Ammon's horn (tissue), 1 donor: ENCODE data around the gene PITPNM2.

Experiments used
- DNase-seq: peaks from one replicate; pipeline ENCODE4 v3.0.0-alpha.2; 2016; ENCODE audit warnings: low spot score

Gene PITPNM2

DNA sequence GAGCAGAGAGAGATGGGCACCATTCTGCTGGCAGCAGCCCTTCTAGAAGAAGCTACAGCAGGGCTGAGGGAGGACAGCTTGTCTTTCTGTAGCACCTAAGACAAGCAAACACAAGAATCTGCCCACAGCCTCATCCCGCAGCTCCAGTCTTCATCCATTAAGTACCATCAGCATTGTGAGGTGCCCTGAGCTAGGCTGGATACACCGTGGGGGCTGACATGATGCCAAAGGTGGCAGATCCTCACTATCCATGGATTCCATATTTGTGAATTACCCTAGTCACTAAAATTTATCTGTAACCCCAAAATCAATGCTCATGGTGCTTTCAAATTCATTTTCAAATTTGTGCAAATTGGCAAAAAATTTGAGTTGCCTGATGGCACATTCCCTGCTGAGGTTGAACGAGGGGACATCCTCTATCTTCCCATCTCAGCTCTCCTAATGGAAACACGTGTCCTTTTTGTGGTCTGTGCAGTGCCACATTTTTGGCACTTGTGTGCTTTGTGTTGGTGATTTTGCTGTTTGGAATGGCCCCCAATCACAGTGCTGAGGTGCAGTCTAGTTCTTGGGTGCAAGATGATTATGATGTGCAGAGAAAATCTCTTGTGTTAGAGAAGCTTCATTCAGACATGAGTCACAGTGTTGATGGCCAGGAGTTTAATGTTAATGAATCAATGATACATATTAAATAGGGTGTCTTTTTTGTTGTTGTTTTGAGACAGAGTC lies 7.0 kb downstream of the PITPNM2 start:
- no peak for DNase-seq

DNA sequence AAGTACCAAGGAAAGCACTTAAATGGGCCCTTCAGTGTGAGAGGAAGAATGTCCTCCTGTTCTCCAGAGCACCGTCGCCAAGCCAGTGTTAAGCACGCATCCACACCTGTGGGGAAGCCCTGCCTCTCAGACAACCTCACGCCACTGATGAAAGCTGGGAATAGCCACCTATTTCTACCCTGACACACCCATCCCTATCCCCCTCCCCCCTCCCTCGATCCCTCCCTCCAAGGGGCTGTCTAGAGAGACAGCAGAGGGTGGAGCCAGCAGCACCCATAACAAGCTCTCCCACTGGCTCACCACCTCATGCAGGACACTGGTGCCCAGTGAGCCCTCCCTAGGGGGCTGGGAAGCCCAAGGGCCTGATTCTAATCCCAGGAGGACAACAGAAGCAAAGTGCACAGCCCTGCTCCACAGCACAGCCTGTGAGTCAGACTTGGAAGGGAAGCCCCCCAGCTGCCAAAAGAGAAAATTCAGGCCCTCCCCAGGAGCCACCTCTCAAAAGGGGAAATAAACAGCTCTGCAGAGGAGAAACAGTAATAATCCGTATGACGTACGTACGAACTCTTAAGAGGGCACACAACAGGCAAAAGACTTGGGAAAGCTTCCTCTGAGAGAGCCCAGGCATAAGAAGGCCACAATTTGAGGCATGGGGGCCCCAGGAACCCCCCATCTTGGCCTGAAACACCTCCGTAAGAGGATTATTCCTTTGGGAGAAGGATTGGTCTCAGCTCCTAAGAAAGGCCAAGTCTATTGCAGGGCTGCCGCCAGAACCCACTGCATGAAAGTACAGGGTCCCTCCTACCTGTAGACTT lies 7.8 kb downstream of the PITPNM2 start:
- no peak for DNase-seq

DNA sequence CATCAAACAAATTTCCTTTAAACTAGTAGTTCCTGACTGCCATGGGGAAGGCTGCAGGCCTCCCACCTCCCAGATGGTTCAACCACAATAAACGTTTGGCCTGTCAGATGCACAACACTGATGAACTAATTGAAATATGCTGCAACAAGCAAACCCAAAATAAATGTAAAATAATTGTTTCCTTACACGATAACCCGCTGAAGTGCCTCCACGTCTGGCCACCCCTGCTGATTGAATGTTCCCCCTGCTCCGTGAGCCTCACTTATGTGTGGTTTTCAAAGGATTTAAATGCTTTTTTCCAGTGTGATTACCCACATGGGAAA lies 8.4 kb downstream of the PITPNM2 start:
- DNase-seq = peak; percentile 61

DNA sequence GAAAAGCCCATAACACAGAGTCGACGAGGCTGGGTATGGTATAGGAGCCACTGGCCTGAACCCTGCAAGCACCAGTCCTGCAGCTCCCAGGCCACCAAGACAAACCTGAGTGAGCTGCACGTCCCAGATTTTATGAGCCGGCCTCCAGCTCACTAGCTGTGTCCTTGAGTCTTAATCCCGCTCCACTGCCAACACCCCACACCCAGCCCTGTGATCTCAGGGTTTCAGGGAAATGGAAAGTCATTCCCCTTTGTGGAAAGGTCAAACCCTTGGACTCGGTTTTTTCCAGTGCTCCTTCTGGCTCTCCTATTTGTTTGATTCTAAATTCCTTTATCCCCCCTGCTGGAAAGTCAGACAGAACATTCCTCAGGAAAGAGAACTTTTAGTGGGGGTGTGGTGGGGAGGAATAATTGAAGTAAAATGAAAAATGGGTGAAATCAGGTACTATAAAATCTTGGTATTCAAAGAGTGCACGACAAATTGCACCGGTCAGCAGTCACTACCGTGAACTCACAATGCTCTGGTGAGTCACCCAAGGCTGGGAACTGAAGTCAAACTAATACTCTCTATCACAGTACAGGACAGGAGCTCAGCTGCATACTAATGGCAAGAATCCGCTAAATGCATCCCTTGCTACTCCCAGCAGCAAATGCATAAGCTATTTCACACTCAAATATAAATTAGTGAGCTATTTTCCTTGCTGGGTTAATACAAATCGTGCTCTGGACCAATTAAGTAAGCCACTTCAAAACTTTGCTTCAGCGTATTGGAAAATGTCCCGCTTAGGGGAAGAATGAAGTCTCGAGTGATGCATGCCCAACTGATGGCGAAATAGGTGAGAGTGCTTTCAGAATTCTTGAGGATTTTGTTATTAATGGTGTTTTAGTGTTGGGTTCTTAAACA lies 9.0 kb downstream of the PITPNM2 start:
- DNase-seq = no peak

DNA sequence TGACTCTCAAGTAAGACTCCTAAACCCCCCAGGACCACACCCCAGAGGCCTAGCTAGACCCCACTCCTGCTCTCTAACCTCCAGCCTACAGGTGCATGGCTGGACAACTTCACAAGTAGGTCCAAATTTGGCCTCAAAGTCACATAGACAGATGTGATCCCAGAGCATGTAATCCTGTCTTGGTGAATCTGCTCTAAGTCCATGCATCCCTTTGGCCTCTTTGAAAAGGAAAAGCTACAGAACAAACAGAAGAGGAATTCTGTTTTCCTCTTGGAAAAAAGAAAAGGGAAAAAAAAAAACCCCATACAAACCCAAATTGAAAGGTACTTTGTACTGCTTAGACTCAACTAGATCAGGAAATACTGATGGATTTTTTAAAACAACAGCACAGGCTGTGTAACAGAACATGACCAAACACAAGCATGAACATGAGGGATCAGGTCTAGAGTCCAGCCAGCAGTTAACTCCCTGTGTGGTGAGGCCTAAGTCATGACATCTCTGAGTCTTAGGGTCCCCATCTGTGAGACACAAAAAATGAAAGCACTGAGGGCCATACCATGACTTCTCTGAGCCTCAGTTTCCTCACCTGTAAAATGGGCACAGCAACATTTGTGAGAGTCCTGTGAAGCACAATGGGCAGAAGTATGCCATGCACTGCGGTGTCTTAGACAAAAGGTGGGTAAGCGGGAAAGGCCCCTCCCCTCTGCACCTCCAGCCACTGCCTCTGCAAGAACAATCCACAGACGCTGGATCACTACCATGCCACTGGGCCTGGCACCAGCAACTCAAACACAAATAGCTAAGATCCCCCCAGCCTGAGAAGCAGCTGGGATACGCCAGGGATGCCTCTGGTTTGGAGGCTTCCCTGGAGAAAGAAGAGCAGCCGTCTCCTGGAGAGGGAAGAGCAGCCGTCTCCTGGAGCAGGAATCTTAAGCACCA lies 9.9 kb downstream of the PITPNM2 start:
- DNase-seq = no peak

DNA sequence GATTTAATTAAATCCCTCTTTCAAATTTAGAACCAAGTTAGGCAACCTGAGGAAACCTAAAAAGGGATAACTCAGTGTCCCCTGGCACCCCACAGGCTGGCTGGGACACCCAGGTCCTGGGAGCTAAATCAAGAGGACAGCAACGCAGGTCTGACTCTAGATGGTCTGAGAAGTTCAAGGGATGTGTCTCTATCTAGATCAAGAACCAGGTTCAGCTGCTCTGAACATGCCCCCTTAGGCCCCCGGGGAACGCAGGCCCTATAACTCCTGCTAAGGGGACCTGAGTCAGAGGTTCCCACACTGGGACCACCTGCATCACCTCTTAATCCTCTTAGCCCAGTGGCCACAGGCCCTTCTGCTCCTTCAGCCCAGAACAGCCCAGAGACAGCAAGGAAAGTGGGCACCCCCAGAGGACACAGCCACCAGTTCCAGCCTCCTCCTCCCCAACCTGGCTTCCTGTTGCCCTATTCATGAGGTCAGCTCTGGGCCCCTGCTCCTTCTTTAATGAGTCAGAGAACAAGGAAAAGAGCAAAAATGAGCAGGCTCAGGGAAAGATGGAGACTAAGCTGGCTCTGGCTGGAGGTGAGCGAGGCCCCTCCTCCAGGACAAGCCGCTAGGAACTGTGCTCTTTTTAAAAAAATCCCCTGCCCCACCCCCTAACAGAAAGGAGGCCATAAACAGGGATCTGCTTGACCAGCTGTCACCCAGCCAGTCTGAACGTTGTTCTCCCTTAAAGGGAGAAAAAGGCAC lies 10.8 kb downstream of the PITPNM2 start:
- no peak for DNase-seq

DNA sequence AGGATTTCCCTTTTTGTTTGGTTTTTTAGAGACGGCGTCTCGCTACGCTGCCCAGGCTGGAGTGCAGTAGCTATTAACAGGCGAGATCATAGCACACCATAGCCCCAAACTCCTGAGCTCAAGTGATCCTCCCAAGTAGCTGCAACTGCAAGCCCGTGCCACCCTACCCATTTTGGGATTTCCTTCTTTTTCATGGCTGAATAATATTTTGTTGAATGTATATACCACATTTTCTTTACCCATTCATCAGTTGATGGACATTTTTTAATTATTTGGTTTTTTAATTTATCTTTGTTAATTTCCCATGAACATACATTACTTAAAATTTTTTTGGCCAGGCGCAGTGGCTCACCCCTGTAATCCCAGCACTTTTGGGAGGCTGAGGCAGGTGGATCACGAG lies 15.2 kb downstream of the PITPNM2 start:
- DNase-seq = no peak

DNA sequence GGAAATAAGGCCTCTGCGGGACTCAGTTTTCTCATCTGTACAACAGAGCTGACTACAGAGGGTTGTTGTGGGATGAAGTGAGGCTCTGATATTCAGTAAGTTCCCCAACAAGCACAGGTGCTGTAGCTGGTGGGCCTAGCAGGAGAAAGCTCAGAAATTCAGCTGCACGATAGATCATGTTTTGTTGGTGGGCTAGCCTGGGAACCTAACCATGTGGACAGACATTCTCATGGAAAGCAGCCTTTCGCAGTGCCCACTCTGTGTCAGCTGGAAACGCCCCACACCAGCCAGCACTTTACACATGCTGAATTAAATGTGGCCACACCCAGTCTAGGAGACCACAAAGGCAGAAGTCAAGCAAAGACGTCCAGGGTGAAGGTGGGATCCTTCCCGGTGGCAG lies 16.1 kb downstream of the PITPNM2 start:
- no peak for DNase-seq

DNA sequence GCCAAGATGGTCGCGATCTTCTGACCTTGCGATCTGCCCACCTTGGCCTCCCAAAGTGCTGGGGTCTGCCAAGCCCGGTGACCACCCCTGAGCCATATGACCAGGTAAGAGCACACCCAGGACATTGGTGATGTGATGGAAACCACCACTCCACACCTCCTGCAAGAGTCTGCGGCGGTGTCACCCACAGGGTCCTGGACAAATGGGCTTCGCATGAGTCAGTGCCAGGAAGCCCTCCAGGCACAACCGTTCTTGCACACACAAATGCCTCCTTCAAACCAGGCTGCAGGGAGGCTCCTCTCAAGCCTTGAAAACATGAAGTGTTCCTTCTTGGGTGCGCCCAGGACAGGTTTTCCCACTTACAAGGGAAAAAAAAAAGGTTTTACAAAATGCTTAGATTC lies 16.6 kb downstream of the PITPNM2 start:
- DNase-seq = no peak

DNA sequence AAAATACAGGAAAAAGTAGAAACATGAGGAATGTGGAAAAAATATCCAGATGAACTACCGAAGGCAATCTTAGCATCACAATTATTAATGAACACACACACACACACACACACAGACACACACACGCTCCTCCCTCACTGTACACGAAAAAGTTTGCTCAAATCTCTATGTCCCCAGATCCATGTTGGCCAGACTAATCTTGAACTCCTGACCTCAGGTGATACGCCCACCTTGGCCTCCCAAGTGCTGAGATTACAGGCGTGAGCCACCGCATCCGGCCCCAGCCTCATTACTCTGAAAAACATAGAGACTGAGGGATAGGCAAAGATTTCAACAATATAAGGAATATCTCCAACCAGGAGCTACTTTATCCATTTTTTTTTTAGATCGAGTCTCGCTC lies 17.2 kb downstream of the PITPNM2 start:
- no peak for DNase-seq

DNA sequence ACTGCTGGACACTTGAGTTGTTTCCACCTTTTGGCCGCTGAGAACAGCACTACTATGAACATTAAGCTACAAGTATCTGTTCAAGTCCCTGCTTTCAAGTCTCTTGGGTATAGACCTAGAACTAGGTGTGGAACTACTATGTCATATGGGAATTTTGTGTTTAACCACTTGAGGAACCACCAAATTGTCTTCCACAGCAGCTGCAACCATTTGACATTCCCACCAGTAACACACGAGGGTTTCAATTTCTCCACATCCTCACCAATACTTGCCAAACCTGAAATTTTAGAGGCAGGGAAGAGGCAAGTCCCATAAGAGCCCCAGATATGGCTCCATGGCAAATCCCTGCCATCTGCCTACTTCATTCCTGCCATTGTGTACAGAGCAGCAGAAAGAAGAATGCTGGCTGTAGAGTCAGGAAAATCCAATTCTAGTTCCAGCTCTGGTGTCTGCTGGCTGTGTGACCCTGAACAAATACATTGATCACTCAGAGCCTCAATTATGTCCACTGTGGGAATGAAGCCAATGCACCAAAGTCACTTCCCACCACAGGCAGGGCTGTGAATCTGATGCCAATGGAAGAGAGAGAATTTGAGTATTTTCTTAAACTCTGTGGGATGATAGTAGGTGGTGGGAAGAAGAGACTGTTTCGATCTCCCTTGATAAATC lies 17.8 kb downstream of the PITPNM2 start:
- DNase-seq = no peak

DNA sequence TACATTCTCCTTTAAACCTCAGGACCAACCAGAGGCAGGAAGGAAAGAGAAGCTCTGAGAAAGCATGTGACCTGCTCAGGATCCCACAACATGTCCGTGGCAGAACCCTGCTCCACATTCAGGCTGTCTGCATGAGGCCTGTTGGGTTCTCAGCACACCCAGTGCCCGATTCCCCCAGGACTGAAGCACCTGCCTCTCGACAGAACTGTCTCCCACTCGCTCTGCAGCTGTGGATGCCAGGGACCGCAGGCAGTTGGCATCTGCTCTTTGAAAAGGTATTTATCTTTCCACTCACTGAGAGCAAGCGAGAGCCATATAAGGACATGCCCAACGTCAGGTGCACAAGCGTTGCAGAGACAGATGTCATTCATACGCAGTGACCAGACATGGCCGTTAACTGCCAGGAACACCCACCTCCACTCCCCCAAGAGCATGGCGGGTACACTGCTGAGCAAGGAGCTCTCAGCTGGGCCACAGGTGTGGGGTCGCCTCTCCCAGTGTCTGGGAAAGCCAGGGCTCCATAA lies 18.9 kb downstream of the PITPNM2 start:
- no peak for DNase-seq

DNA sequence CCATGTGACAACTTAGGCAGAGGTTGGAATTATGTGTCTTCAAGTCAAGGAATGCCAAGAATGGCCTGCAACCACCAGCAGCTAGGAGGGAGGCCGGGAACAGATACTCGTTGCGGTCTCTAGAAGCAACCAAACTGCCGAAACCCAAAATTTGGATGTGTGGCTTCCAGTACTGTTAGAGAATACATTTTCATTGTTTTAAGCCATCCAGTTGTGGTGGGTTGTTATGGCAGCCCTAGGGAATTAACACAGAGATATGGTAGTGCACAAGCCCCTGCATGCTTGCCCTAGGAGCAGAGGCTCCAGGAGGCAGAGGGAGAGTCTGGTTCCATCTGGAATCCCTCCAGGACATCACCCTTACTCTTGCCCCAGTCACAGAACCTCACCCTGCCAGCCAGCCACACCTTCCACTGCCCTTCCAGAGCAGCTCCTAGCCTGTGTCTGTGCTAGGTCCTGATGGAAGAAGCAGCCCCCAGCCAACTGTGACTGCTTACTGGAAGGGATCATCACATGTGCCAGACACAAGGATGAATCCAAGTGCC lies 19.5 kb downstream of the PITPNM2 start:
- DNase-seq = no peak

DNA sequence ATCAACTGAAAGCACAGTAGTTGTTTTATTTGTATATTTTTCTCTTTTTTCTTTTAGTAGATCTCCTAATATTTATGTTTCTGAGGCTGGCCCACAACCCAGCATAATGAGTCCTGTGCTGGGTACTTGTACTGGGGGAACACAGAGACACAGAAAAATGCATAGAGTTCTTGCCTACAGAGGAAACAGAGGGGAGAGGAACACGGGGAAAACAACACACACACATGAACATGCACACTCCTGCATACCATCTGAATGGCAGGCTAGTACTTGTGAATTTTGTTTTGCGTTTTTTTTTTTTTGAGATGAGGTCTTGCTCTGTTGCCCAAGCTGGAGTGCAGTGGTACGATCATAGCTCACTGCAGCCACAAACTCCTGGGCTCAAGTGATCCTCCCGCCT lies 21.3 kb downstream of the PITPNM2 start:
- no peak for DNase-seq

DNA sequence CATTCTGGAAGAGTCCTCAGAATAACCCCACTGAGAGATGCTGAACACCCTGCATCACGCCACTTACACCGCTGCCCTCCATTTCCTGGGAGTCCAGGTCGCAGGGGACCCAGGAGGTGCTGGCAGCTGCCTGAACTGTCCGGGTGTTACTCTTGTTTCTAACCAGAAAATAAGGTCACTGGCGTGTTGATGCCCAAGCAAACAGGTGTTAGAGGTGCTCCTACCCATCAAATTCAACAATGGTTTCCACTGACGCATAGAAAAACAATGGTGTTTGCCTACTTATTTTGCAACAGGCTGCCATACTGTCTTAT lies 23.8 kb downstream of the PITPNM2 start:
- no peak for DNase-seq

DNA sequence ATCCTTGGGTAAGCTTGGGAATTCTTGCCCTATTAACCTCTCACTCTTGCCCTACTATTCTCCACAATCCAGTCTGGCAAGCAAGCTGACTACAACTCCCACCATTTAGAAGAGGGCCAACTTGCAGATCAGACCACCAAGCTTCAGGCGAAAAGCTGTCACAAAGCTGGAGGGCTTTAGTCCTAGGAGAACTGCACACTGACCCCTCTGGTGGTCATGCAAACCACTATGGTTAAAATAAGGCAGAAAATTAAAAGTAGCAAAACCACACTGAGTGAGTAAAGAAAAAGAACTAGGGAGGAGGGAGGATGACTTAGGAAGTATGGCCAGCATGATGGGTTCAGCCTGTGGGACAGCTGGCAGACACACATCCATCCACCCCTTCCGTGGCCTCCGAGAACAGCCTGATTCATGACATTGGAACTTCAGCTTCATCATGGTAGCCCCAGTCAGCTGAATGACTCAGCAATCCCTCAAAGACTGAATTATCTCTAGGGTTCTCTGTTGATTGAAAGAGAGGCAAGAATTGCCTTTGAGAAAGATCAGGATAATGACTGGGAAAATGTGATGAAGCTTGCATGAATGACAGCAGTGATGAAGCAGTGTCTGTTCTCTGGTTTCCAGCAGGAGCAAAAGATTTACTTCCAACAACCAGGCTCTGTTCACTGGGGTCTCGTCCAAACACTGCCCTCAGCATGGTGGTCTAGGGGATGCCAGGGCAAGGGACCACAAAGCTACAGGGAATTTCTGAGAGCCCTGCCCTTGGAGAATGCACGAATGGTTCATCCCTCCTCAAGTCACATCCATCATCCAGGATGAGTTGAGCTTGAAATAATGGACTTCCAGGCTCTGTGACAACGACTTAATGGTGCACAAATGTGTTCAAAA lies 24.4 kb downstream of the PITPNM2 start:
- no peak for DNase-seq

DNA sequence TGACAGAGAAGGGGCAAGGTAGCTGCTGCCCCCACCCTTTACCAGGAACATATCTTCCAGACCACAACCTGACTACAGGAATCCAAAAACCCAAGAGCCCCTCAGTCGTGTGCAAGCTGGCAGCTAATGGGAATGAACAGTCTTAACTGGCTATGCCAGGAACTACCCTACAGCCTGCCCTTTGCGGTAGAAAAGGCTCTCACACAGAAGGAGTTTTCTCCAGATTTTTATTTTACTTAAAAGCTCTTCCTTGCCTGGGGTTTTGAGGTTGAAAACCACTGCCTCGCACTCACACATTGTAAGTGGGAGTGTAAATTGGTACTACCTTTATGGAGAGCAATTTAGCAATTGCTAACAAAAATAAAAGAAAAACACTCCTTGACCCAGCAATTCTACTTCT lies 28.3 kb downstream of the PITPNM2 start:
- no peak for DNase-seq

DNA sequence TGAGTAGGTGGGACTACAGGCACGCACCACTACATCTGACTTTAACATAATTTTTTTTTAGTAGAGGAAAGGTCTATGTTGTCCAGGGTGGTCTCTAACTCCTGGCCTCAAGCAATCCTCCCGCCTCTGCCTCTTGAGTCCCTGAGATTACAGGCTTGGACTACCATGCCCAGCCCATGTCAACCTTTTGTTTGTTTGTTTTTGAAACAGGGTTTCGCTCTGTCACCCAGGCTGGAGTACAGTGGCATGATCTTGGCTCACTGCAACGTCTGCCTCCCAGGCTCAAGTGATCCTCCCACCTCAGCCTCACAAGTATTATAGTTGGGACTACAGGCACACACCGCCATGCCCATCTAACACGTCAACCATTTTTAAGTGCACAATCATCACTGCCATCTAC lies 29.2 kb downstream of the PITPNM2 start:
- no peak for DNase-seq
